Measurements from ENCODE around the gene CCKAR. TPM values are rescaled to one million over a fixed set of nuclear protein-coding genes. Genes with fewer than 3 reads are reported as not detected.

The CCKAR gene
- total RNA-seq, 4 donors from 2014 or later, result not detected

DNA sequence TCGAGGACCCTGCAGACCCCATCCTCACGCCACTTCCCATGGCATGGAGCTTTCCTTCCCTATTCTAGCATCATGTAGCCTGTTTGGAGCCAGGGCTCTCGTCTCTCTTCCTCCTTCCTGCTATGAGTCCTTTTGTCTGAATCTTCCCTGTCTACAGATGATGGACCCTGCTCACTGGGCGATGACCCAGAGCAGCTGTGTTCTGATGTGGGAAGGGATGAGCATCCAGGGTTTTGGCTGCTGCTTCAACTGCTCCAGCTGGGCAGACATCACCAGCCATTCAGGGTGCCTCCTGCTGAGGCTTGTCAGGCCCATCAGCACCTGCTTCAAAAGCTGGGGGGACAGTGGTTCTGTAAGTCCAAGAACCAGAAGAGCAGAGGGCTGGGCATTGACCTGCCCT lies 3.2 kb upstream of the CCKAR start:
- intact Hi-C loops (cut with DNase I; ENCODE audit: low total_unique reads), result no loop called here

DNA sequence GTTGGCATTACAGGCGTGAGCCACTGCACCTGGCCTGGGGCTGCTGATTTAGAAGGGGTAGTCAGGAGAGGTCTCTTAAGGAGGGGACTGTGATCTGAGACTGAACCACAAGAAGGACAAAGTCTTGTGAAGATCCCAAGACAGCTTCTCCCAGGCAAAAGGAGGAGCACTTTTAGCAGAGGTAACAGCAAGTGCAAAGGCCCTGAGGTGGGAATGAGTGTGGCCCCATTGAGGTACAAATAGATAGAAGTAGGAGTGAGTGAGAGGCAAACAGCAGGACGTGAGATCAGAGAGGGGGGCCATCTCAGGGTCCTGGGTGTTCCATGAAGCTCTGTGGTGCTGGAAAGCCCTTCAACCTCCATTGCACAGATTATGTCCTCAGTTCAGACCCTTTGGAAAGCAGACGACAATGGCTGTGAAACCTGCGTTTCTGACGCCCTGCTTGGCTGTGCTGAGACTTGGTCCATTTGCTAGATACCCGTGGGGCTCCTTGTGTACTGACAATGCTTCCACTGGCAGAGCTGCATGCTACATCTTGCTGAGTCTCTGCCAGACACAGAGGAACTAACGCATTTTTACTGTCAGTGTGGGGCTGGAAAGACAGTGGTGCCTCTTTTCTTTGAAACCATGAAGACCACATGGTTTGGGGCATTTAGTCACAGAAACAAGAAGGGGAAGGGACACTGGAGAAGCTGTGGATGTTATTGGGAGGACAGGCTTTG lies 1.3 kb upstream of the CCKAR start:
- H3K27me3 ChIP-seq, result no peaks in the 10 kb centered on the region
- in situ Hi-C loops (cut with MboI; ENCODE audit: low sequenced_read_pairs in 4 of 4), result no loop called here

More for the DNA sequence above, 3.2 kb upstream of the CCKAR start:
- no peak for TF ChIP-seq POLR2A (IDR thresholded peaks at IDR 0.05)
- TF ChIP-seq, protein P1, sequence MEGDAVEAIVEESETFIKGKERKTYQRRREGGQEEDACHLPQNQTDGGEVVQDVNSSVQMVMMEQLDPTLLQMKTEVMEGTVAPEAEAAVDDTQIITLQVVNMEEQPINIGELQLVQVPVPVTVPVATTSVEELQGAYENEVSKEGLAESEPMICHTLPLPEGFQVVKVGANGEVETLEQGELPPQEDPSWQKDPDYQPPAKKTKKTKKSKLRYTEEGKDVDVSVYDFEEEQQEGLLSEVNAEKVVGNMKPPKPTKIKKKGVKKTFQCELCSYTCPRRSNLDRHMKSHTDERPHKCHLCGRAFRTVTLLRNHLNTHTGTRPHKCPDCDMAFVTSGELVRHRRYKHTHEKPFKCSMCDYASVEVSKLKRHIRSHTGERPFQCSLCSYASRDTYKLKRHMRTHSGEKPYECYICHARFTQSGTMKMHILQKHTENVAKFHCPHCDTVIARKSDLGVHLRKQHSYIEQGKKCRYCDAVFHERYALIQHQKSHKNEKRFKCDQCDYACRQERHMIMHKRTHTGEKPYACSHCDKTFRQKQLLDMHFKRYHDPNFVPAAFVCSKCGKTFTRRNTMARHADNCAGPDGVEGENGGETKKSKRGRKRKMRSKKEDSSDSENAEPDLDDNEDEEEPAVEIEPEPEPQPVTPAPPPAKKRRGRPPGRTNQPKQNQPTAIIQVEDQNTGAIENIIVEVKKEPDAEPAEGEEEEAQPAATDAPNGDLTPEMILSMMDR (IDR thresholded peaks at IDR 0.05 in 4 of 5, conservative IDR thresholded peaks at IDR 0.05 in 1 of 5), result no peak
- DNase-seq (no peak), ATAC-seq (no peak)
- in situ Hi-C loops (cut with MboI; ENCODE audit: low sequenced_read_pairs in 4 of 4), result no loop called here
- Histone ChIP-seq H3K27me3 (no peaks in the 10 kb centered on the region), H3K9me3 (no peaks in the 10 kb centered on the region), H3K27ac (no peak overlapping the region), H3K4me1 (no peaks in the 10 kb centered on the region), H3K36me3 (no peaks in the 10 kb centered on the region), H3K4me3 (no peak overlapping the region)

DNA sequence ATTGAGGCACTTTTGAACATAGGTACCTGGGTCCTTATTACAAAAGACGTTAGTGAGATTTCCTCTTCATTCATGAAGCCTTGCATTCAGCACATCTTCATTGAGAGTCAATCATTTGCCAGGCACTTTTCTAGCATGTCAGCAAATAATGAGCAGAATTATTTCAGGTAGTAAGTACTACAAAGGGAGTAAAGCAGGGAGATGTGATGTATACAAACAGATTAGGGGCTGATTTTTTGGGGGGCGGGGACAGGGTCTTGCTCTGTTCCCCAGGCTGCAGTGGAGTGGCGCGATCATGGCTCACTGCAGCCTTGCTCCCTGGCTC lies 638 bp upstream of the CCKAR start:
- no peak for TF ChIP-seq POLR2A (IDR thresholded peaks at IDR 0.05)
- TF ChIP-seq, protein P1 (IDR thresholded peaks at IDR 0.05 in 4 of 5, conservative IDR thresholded peaks at IDR 0.05 in 1 of 5), result no peak
- intact Hi-C loops (cut with DNase I; ENCODE audit: low total_unique reads) (no loop called here), in situ Hi-C loops (cut with MboI; ENCODE audit: low sequenced_read_pairs in 4 of 4) (no loop called here)
- ATAC-seq, result no peak
- no peaks in the 10 kb centered on the region for H3K9me3 ChIP-seq
- no peaks in the 10 kb centered on the region for H3K27me3 ChIP-seq
- no peak for DNase-seq
- H3K4me1 ChIP-seq, result no peaks in the 10 kb centered on the region
- H3K4me3 ChIP-seq, result no peak overlapping the region
- H3K27ac ChIP-seq, result no peak overlapping the region
- H3K36me3 ChIP-seq, result no peaks in the 10 kb centered on the region

More for the DNA sequence above, 1.3 kb upstream of the CCKAR start:
- intact Hi-C loops (cut with DNase I; ENCODE audit: low total_unique reads), result no loop called here
- Histone ChIP-seq H3K27ac (no peak overlapping the region), H3K36me3 (no peaks in the 10 kb centered on the region), H3K4me3 (no peak overlapping the region), H3K4me1 (no peaks in the 10 kb centered on the region), H3K9me3 (no peaks in the 10 kb centered on the region)
- TF ChIP-seq, protein P1 (IDR thresholded peaks at IDR 0.05 in 4 of 5, conservative IDR thresholded peaks at IDR 0.05 in 1 of 5), result no peak
- TF ChIP-seq POLR2A (IDR thresholded peaks at IDR 0.05), result no peak
- ATAC-seq (no peak), DNase-seq (no peak)

DNA sequence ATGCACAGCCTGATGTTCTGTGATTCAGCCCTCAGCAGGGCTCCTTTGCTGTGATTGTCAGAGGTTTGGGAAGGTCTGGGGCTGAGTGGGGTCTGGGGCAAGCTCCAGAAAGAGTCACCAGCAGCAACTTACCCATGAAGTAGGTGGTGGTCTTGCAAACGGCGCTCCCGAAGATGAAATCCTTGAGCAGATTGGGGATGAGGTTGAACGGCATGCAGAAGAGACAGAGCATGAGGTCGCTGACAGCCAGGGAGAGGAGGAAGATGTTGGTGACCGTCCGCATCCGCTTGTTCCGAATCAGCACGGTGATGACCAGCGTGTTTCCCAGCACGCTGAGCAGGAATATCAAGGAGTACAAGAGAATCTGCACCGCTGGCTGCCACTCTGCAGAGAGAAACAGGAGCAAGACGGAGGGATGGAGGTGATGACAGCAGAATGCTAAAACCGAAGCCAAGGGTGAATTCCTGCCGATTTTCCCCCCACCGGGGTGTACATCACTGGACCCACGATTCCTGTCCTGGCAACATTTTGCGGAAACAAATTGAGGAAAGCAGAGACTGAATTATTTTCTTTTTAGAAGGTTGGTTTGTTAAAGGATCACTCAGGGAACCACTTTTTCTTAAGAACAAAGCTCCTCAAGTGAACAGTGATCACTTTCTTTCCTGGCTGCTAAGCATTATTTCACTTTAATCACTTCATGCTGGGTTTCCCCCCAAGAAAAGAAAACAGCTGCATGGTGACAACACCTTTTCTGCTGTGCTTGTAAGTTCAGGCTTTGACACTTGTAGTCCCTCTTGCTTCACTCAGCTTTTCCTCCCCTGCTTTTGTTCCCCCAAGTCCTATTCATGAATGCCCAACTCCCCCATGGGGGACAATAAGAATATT lies 941 bp downstream of the CCKAR start:
- intact Hi-C loops (cut with DNase I; ENCODE audit: low total_unique reads) (no loop called here), in situ Hi-C loops (cut with MboI; ENCODE audit: low sequenced_read_pairs in 4 of 4) (no loop called here)
- H3K4me3 ChIP-seq, result no peak overlapping the region
- H3K36me3 ChIP-seq, result no peaks in the 10 kb centered on the region
- H3K27ac ChIP-seq, result no peak overlapping the region
- no peak for DNase-seq
- no peaks in the 10 kb centered on the region for H3K9me3 ChIP-seq
- H3K27me3 ChIP-seq, result no peaks in the 10 kb centered on the region
- no peaks in the 10 kb centered on the region for H3K4me1 ChIP-seq
- ATAC-seq, result no peak
- TF ChIP-seq, protein P1 (IDR thresholded peaks at IDR 0.05 in 4 of 5, conservative IDR thresholded peaks at IDR 0.05 in 1 of 5), result no peak
- TF ChIP-seq POLR2A (IDR thresholded peaks at IDR 0.05), result no peak
